Heart right ventricle (tissue), 16 donors: ENCODE measurements around the gene SLC13A5. TPM values are rescaled to one million over a fixed set of nuclear protein-coding genes. Genes with fewer than 3 reads are reported as not detected.
"Not testable (repeated sequence)": the region's sequence is repeated elsewhere in the genome, so short reads cannot be mapped to it uniquely, and the experiment has no call there.

Experiments
- ATAC-seq, 8 donors: fragments of 200-7000 bp; cut with Tn5 transposase; one replicate each; pipeline ENCODE4 v1.9.1; 2020; ENCODE audit warnings: mild to moderate bottlenecking in 8 of 8, moderate library complexity in 8 of 8, moderate number of reproducible peaks in 1 of 8
- DNase-seq, 2 donors: peaks; one replicate each; pipeline ENCODE4 v3.0.0-alpha.2; 2020
- H3K27ac ChIP-seq, 10 donors: fragments of 200-600 bp; sonication (generic) in 2 of 10; one replicate each; pipeline versions ENCODE4 v1.5.0 to v1.8.0; 2020 to 2022; ENCODE audit warnings: mild to moderate bottlenecking in 3 of 10
- H3K27me3 ChIP-seq, 7 donors: fragments of 200-600 bp; one replicate each; pipeline ENCODE4 v1.8.0; 2021 to 2022; ENCODE audit warnings: mild to moderate bottlenecking in 2 of 7
- H3K36me3 ChIP-seq, 9 donors: fragments of 200-600 bp; sonication (generic) in 1 of 9; one replicate each; pipeline versions ENCODE4 v1.5.0 to v1.8.0; 2020 to 2022; ENCODE audit warnings: mild to moderate bottlenecking in 2 of 9
- H3K4me1 ChIP-seq, 9 donors: fragments of 200-600 bp; sonication (generic) in 1 of 9; one replicate each; pipeline versions ENCODE4 v1.5.0 to v1.8.0; 2020 to 2022; ENCODE audit warnings: mild to moderate bottlenecking in 4 of 9
- H3K4me3 ChIP-seq, 10 donors: fragments of 200-600 bp; sonication (generic) in 2 of 10; one replicate each; pipeline versions ENCODE4 v1.5.0 to v1.8.0; 2020 to 2022; ENCODE audit warnings: mild to moderate bottlenecking in 7 of 10, moderate library complexity in 2 of 10
- H3K9me3 ChIP-seq, 11 donors: fragments of 200-600 bp in 10 of 11; sonication (generic) in 2 of 11; one replicate each; pipeline versions ENCODE4 v1.5.0 to v1.8.0; 2013 to 2022; ENCODE audit warnings: mild to moderate bottlenecking in 2 of 11, control low read depth in 1 of 11, moderate library complexity in 1 of 11
- WGBS, 2 donors: extraction: QIAGEN DNeasy Blood & Tissue Kit; methylation state at CpG; one replicate each; pipeline ENCODE4 v1.1.7; 2013; ENCODE audit warnings: inconsistent platforms in 1 of 2; 5-methylcytosine and 5-hydroxymethylcytosine counted together
- intact Hi-C, 10 donors: fragments of 100-400 bp; cut with DNase I; formaldehyde crosslinking; loops; one replicate each; pipeline versions ENCODE4 v1.11.1 to v1.14.2; 2022
- polyA plus RNA-seq, 2 donors: library from polyadenylated mRNA; stranded (reverse); fragments of 200-250 nt; gene quantifications; one replicate each; pipeline ENCODE4 v1.2.3, GENCODE V29; 2013
- total RNA-seq, 10 donors: library from RNA; stranded (reverse); fragmentation: NEBNext Ultra II Directional in 3 of 10; extraction: Animal tissue kit (Norgen Biotek cat#: 25700) in 3 of 10; gene quantifications; one replicate each; pipeline versions ENCODE4 v1.2.1 to v1.2.4, GENCODE V29; 2021 to 2023
- TF ChIP-seq, protein P1 (sequence below), 9 donors: fragments of 200-600 bp; sonication (generic) in 2 of 9; IDR thresholded peaks; one replicate each; pipeline versions ENCODE4 v1.5.0 to v1.8.0; 2021 to 2022; ENCODE audit warnings: antibody characterized with exemption in 9 of 9, mild to moderate bottlenecking in 5 of 9, moderate library complexity in 1 of 9
- donor health status: Arrhythmogenic right ventricular cardiomyopathy.
- donor health status: ischemic (EF 13 %, LVEDD 7.1; RV severe dilation, severe dysfunction).
- donor health status: healthy with polysubstance abuse.
- donor health status: DM: no; HTN: yes; CAD: no.
- donor health status: DM: no; HTN: no; CAD: no.
- donor health status: ischemic (EF 25% LVEDD 6.9; RV normal size, moderate dysfunction).
- donor health status: ischemic (EF 25% LVEDD 5.7; RV mildly dilated, moderate dysfunction).
- donor health status: healthy.
- donor health status: DM: yes; HTN: yes; CAD: no.
- donor health status: Ischemic cardiomyopathy.
- donor health status: ischemic (EF 35%, LVEDD 5.7; RV mildly dilated, moderate dysfunction).
- donor health status: nonischemic (EF 11% LVEDD 7.7; RV severe dilation, severe dysfunction).
- donor health status: DM: yes; HTN: yes; CAD: no.
- donor health status: PGD.
- donor health status: ischemic (EF 29% LVEDD 5.4; RV normal size, mild dysfunction).
- donor health status: nonischemic (EF 23%, LVEDD 6.1; RV moderate dilation, normal function).

Gene SLC13A5
- total and polyA plus RNA-seq, 12 donors = 0.03 to 0.36 (median 0.17) TPM; not detected in 9

DNA sequence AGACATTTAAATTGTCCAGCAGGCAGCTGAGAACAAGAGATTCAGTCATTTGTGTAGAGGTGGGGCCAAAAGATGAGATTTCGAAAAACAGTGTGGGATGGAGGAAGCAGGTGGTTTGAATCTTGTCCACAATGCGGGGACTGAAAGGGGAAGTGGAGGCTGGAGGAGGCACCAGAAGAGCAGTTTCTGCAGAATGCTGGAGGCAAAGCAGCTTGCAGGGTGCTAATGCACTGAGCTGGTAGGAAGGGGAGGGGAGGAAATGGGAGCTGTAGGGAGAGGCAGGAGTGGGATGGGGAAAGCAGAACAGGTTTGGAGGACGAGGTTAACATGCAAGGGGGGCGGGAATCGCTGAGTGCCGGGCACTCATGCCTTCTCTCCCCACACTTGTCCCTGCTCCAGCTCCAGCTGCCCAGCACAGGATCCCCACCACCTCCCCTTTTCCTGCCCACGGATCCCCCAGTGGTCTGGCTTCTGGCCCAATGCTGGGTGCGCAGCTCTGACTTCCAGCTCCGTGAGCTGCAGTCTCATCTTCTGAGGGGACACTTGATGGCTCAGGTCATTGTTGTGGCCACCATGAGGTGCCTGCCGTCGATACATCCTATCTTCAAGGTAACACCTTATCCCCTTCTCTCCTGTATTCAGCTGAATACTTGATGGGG lies 52.2 kb downstream of the SLC13A5 start:
- Histone ChIP-seq H3K4me1 (peaks cover 0 to 19% (median 0%) of the 10 kb centered on the region in 9 donors), H3K36me3 (no peaks in the 10 kb centered on the region), H3K27ac (no peak overlapping the region), H3K4me3 (no peak overlapping the region), H3K9me3 (no peaks in the 10 kb centered on the region), H3K27me3 (peaks cover 0 to 59% (median 41%) of the 10 kb centered on the region in 7 donors)
- TF ChIP-seq, protein P1, sequence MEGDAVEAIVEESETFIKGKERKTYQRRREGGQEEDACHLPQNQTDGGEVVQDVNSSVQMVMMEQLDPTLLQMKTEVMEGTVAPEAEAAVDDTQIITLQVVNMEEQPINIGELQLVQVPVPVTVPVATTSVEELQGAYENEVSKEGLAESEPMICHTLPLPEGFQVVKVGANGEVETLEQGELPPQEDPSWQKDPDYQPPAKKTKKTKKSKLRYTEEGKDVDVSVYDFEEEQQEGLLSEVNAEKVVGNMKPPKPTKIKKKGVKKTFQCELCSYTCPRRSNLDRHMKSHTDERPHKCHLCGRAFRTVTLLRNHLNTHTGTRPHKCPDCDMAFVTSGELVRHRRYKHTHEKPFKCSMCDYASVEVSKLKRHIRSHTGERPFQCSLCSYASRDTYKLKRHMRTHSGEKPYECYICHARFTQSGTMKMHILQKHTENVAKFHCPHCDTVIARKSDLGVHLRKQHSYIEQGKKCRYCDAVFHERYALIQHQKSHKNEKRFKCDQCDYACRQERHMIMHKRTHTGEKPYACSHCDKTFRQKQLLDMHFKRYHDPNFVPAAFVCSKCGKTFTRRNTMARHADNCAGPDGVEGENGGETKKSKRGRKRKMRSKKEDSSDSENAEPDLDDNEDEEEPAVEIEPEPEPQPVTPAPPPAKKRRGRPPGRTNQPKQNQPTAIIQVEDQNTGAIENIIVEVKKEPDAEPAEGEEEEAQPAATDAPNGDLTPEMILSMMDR (IDR thresholded peaks at IDR 0.05) = no peak
- ATAC-seq (peak in 3 of 8 donors; percentile 38 to 59 (median 57)), DNase-seq (no peak)
- WGBS, 2 donors = 31 to 33% methylated on average over 11 of the region's 11 CpGs
- intact Hi-C loops = loop anchor here (5.0 to 10.0 kb wide), 8 partner anchors 56 to 354 kb away; partner anchors contain the start of genes XAF1 (in 3 of the 10), RNASEK (in 1 of the 10) and TEKT1 (in 1 of the 10)

GRCh38 chr17:6660101-6660500 lies 53.1 kb downstream of the SLC13A5 start:
- TF ChIP-seq, protein P1 (IDR thresholded peaks at IDR 0.05) = no peak
- Histone ChIP-seq H3K4me3 (no peak overlapping the region), H3K4me1 (peaks cover 0 to 22% (median 5%) of the 10 kb centered on the region in 9 donors), H3K27ac (no peak overlapping the region), H3K9me3 (no peaks in the 10 kb centered on the region), H3K27me3 (peaks cover 0 to 66% (median 47%) of the 10 kb centered on the region in 7 donors), H3K36me3 (no peaks in the 10 kb centered on the region)
- DNase-seq (no peak), ATAC-seq (peak in 1 of 8 donors; percentile 10)
- WGBS, 2 donors = 54 to 69% methylated on average over 9 of the region's 9 CpGs
- intact Hi-C loops = loop anchor here (5.0 to 10.0 kb wide), 8 partner anchors 55 to 355 kb away; partner anchors contain the start of genes XAF1 (in 3 of the 10), RNASEK (in 1 of the 10) and TEKT1 (in 1 of the 10)

DNA sequence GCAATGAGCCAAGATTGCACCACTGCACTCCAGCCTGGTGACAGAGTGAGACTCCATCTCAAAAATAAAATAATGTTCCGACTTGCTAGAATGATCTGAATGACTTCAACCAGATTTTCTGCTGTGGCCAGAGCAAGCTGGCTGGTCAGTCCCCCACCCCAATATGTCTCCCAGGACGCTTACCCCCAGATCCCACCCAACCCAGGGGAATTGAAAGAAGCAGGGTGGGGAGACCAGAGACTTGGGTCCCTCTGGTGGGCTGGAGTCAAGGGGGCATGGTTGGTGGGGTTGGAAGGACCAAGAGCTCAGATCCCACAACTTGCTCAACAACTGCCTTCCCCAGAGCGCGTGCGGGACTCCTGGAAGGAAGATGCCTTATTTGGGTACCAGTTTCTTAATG lies 54.8 kb downstream of the SLC13A5 start:
- H3K36me3 ChIP-seq, DNase-seq, H3K9me3 ChIP-seq, intact Hi-C loops, H3K4me3 ChIP-seq, H3K27ac ChIP-seq, ATAC-seq: not testable (repeated sequence)
- 87 to 94% methylated on average over 2 to 5 of the region's 5 CpGs for WGBS, 2 donors
- Histone ChIP-seq H3K4me1 (peaks cover 0 to 30% (median 12%) of the 10 kb centered on the region in 9 donors), H3K27me3 (peaks cover 0 to 83% (median 59%) of the 10 kb centered on the region in 7 donors)

GRCh38 chr17:6657633-6658287 lies 55.4 kb downstream of the SLC13A5 start:
- Histone ChIP-seq H3K9me3 (no peaks in the 10 kb centered on the region), H3K27me3 (peaks cover 0 to 86% (median 54%) of the 10 kb centered on the region in 7 donors), H3K27ac (no peak overlapping the region), H3K4me3 (peak overlapping the region in 1 of 10 donors; percentile 40), H3K36me3 (no peaks in the 10 kb centered on the region), H3K4me1 (peaks cover 0 to 32% (median 12%) of the 10 kb centered on the region in 9 donors)
- DNase-seq (no peak), ATAC-seq (no peak)
- intact Hi-C loops = no loop called here
- 67 to 73% methylated on average over 18 of the region's 18 CpGs for WGBS, 2 donors
- TF ChIP-seq, protein P1 (IDR thresholded peaks at IDR 0.05) = no peak

DNA sequence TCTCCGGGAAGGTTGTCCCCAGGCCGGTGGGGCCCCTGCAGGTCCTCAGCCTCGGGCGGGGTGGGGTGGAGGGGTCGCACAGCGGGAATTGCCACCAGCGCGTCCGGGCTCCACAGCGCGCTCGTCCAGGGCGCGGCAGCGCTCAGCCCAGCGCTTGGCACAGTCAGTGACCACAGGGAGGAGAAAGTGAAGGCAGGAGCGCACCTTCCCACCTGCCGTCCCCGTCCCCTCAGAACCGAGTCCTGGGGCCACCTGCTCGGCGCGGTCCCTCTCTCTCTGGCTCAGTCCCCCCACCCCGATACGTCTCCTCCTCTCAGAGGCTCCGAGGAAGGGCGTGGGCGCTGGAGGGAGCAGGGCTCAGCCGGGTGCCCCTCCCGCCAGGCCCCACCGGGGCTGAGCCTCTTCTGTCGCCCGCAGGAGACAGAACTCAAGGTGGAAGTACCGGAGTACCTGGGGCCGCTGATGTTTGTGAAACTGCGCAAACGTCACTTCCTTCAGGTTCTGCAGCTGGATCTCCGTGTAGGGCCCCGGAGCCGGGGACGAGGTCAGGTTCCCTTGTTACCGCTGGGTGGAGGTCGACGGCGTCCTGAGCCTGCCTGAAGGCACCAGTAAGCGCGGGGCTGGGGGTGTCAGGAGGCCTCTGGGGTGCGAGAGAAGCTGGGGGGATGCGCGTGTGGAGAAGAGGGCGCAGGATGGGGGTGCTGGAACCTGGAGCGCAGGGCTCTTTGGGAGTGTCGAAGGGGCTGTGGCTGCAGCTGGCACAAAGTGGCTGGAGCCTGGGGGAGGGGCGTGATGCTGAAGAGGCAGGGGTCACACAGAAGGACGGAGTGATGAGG lies 56.2 kb downstream of the SLC13A5 start:
- WGBS, 2 donors = 6 to 8% methylated on average over 46 to 52 of the region's 55 CpGs
- Histone ChIP-seq H3K27me3 (peaks cover 0 to 86% (median 50%) of the 10 kb centered on the region in 7 donors), H3K4me1 (peaks cover 0 to 39% (median 14%) of the 10 kb centered on the region in 9 donors), H3K4me3 (peak overlapping the region in 6 of 10 donors; percentile 15 to 40 (median 30))
- H3K36me3 ChIP-seq, DNase-seq, H3K27ac ChIP-seq, intact Hi-C loops, H3K9me3 ChIP-seq: not testable (repeated sequence)
- ATAC-seq = peak in 4 of 8 donors; percentile 14 to 35 (median 24)

DNA sequence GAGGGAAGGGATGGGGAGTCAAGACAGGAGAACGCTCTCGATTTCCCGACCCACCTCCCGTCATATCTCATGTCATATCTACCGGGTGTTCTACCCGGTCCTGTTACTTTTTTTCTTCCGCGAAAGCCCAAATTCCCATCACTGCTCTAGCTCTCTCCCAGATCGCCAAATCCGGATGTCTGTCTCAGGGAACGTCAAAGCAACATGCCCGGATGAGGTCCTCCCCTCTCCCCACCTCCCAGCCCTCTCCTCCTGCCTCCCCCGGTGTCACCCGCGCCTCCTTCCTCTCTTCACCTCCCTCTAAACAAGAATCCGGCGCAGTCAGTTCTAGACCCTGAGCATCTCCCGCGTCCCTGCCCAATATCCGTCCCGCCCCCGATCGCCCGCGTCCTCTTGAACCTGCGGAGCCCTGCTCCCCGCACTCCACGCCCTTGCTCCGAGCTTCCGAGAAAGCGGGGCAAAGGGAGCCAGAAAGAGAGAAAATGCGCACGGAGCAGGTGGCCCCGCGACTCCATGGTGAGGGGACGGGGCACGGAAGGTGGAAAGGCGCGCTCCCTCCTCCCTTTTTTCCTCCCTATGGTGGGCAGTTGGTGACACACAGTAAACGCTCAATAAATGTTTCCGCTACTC lies 57.3 kb downstream of the SLC13A5 start:
- H3K9me3 ChIP-seq, H3K36me3 ChIP-seq, intact Hi-C loops, H3K27ac ChIP-seq, DNase-seq, ATAC-seq: not testable (repeated sequence)
- 0 to 3% methylated on average over 15 to 35 of the region's 41 CpGs for WGBS, 2 donors
- Histone ChIP-seq H3K4me1 (peaks cover 0 to 37% (median 18%) of the 10 kb centered on the region in 9 donors), H3K4me3 (peak overlapping the region in 5 of 10 donors; percentile 22 to 41 (median 26)), H3K27me3 (peaks cover 0 to 78% (median 49%) of the 10 kb centered on the region in 7 donors)
